Aorta (tissue), 5 donors: ENCODE measurements around the gene LHB. TPM values are rescaled to one million over a fixed set of nuclear protein-coding genes. Genes with fewer than 3 reads are reported as not detected.

Source experiments
- ATAC-seq: fragments of 200-7000 bp; cut with Tn5 transposase; one replicate; pipeline ENCODE4 v1.9.1; 2022; ENCODE audit warnings: moderate library complexity; ENCODE audit not compliant: low FRiP score
- DNase-seq, 2 donors: peaks; one replicate each; pipeline ENCODE4 v3.0.0-alpha.2; 2020
- H3K27ac ChIP-seq, 2 donors: one replicate each; pipeline ENCODE4 v1.5.1; 2013; ENCODE audit warnings: low read length in 2 of 2, mild to moderate bottlenecking in 2 of 2, moderate library complexity in 2 of 2, control low read depth in 1 of 2, inconsistent platforms in 1 of 2, low read depth in 1 of 2
- H3K27me3 ChIP-seq, 2 donors: one replicate each; pipeline ENCODE4 v1.6.1; 2013; ENCODE audit warnings: control low read depth in 1 of 2, low read length in 1 of 2, mild to moderate bottlenecking in 1 of 2, moderate library complexity in 1 of 2; ENCODE audit not compliant: insufficient read depth in 2 of 2, control insufficient read depth in 1 of 2
- H3K36me3 ChIP-seq, 2 donors: one replicate each; pipeline ENCODE4 v1.6.1; 2013; ENCODE audit warnings: control low read depth in 1 of 2, low read length in 1 of 2, mild to moderate bottlenecking in 1 of 2; ENCODE audit not compliant: insufficient read depth in 2 of 2, control insufficient read depth in 1 of 2
- H3K4me1 ChIP-seq, 2 donors: one replicate each; pipeline ENCODE4 v1.6.1; 2013; ENCODE audit warnings: low read length in 2 of 2, control low read depth in 1 of 2, mild to moderate bottlenecking in 1 of 2, moderate library complexity in 1 of 2; ENCODE audit not compliant: insufficient read depth in 2 of 2, control insufficient read depth in 1 of 2
- H3K4me3 ChIP-seq, 2 donors: one replicate each; pipeline ENCODE4 v1.5.1; 2013; ENCODE audit warnings: low read length in 2 of 2, control low read depth in 1 of 2, mild to moderate bottlenecking in 1 of 2
- H3K9me3 ChIP-seq: one replicate; pipeline ENCODE4 v1.6.1; 2013; ENCODE audit warnings: mild to moderate bottlenecking, low read length; ENCODE audit not compliant: control insufficient read depth
- WGBS, 2 donors: extraction: QIAGEN DNeasy Blood & Tissue Kit; methylation state at CpG; one replicate each; pipeline ENCODE4 v1.1.7; 2013; 5-methylcytosine and 5-hydroxymethylcytosine counted together
- intact Hi-C, 2 donors: fragments of 100-400 bp; cut with DNase I; formaldehyde crosslinking; loops; one replicate each; pipeline versions ENCODE4 v1.14.2 to v1.15.0; 2022
- polyA plus RNA-seq, 2 donors: library from polyadenylated mRNA; stranded (reverse); fragments of 200-250 nt; gene quantifications; one replicate each; pipeline ENCODE4 v1.2.3, GENCODE V29; 2013
- total RNA-seq, 2 donors: library from RNA; stranded (reverse); fragmentation: NEBNext Ultra II Directional; extraction: Animal tissue kit (Norgen Biotek cat#: 25700); gene quantifications; one replicate each; pipeline ENCODE4 v1.2.1, GENCODE V29; 2021
- donor health status: healthy with polysubstance abuse.
- donor health status: Bipolar disorder and iron deficiency.
- donor health status: DM: no; HTN: no; CAD: no.
- donor health status: DM: no; HTN: no; CAD: no.
- donor health status: DM: yes; HTN: yes; CAD: no.

LHB gene
- total and polyA plus RNA-seq, 4 donors: 0.84 to 2.2 (median 1.8) TPM; not detected in 1

GRCh38 chr19:49004964-49005614 is 11.8 kb downstream of the LHB start:
- Histone ChIP-seq H3K27ac (no peak overlapping the region), H3K4me1 (no peaks in the 10 kb centered on the region), H3K4me3 (no peak overlapping the region), H3K27me3 (no peaks in the 10 kb centered on the region), H3K9me3 (no peaks in the 10 kb centered on the region), H3K36me3 (peaks cover 4 to 9% of the 10 kb centered on the region in 2 donors)
- intact Hi-C loops: no loop called here
- WGBS, 2 donors: 93 to 94% methylated on average over 7 of the region's 7 CpGs
- DNase-seq: no peak
- no peak for ATAC-seq

DNA sequence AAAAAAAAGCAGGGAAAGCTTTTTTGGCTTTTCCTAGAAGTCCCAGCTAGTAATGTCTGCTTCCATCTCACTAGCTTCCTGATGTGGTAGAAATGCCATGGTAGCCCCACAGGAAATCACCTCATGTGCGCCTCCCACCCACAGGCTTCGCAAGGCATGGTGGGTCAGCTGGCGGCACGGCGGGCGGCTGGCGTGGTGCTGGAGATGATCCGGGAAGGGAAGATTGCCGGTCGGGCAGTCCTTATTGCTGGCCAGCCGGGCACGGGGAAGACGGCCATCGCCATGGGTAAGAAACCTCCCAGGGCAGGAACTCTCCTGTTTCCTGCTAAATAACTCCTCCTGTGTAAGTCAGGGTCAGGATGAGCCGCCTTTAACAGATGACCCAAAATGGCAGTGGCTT is 12.8 kb downstream of the LHB start:
- Histone ChIP-seq H3K27ac (no peak overlapping the region), H3K4me3 (no peak overlapping the region), H3K9me3 (no peaks in the 10 kb centered on the region), H3K4me1 (no peaks in the 10 kb centered on the region), H3K27me3 (no peaks in the 10 kb centered on the region), H3K36me3 (peaks cover 4 to 9% of the 10 kb centered on the region in 2 donors)
- ATAC-seq (no peak), DNase-seq (no peak)
- 99% methylated on average over 15 of the region's 15 CpGs for WGBS, 2 donors
- intact Hi-C loops: no loop called here

DNA sequence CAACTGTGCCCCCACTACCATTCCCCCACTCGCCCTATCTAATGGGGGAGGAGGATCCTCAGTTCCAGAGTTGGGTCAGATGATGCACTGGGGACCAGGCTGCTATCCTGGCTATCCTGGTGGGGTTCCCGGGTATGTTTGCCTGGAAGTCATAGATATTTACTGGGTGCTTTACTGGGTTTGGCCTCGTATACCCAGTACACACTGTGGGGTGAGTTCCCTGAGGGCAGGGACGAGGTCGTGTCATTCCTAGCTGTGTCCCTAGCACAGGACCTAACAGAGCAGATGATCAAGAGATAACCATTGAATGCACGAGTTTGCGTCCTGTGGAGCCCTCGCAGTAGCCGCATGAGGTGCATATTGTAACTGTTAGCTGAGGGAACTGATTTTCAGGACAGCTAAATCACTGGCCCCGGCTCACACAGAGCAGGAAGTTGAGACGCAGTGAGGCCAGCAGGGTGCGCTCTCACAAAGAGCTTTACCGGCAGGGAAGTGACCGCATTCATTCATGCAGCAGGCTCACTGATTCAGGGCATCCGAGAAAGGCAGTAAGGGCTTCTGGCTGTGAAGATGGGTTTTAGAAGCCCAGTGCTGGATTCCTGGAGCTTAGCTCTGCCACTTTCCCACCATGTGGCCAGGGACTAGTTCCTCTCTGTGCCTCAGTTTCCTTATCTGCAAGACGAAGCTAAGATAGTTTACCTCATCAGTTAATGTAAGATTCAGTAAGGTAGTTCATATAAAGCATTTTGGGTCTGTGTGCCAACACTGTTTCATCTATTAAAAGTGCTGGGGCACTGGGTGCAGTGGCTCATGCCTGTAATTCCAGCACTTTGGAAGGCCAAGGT is 17.2 kb downstream of the LHB start:
- no peaks in the 10 kb centered on the region for H3K4me1 ChIP-seq
- no peak for ATAC-seq
- peaks cover 0 to 3% of the 10 kb centered on the region in 2 donors for H3K36me3 ChIP-seq
- no peak overlapping the region for H3K4me3 ChIP-seq
- H3K27ac ChIP-seq: no peak overlapping the region
- WGBS, 2 donors: 52 to 57% methylated on average over 16 of the region's 16 CpGs
- intact Hi-C loops: loop anchor here in 1 of 2 donors (10.0 kb wide), 1 partner anchor 145 kb away; no protein-coding TSS in a partner anchor
- H3K27me3 ChIP-seq: no peaks in the 10 kb centered on the region
- no peaks in the 10 kb centered on the region for H3K9me3 ChIP-seq
- peak; percentile 77 to 83 for DNase-seq

DNA sequence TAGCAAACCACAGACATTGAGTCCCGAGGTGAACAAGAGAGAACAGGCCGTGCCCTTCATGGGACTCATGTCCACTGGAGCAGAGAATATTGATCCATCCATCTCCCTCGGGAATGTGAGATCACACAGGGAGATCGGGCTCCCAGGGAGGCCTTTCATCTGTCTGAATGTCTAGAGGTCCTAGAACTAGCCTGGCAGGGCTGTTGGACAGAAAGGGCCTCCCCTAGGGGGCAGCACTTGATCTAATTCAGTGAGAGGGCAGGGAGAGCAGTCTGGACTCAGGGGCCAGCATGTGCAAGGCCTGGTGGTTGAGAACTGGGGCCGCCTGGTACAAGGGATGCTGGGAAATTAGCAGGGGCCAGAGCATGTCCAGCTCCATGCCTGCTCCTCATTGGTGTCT is 18.9 kb downstream of the LHB start:
- H3K27me3 ChIP-seq: no peaks in the 10 kb centered on the region
- no peaks in the 10 kb centered on the region for H3K36me3 ChIP-seq
- no peaks in the 10 kb centered on the region for H3K9me3 ChIP-seq
- ATAC-seq (no peak), DNase-seq (no peak)
- 81 to 86% methylated on average over 5 of the region's 5 CpGs for WGBS, 2 donors
- H3K27ac ChIP-seq: no peak overlapping the region
- H3K4me3 ChIP-seq: no peak overlapping the region
- no peaks in the 10 kb centered on the region for H3K4me1 ChIP-seq
- intact Hi-C loops: loop anchor here in 1 of 2 donors (10.0 kb wide), 1 partner anchor 147 kb away; no protein-coding TSS in a partner anchor

DNA sequence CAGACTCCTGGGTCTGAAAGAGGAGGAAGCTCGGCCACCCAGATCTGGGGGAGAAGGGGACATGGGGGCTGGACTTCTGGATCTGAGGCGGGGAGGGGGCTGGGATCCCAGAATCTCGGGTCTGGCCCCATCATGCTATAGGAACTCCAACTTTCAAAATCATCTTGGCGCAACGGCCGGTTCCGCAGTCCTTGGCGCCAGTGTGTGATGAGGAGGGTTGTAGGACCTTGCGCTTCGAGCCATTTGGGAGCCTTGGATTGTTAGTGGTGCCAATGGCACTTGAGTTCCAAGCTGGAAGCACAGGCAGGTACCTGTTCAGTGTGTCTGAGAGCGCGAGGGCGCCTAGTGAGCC is 22.9 kb downstream of the LHB start:
- 0 to 2% methylated on average over 13 of the region's 13 CpGs for WGBS, 2 donors
- no peaks in the 10 kb centered on the region for H3K36me3 ChIP-seq
- H3K27ac ChIP-seq: peak overlapping the region in 1 of 2 donors; percentile 33
- no peaks in the 10 kb centered on the region for H3K9me3 ChIP-seq
- ATAC-seq: no peak
- H3K4me1 ChIP-seq: no peaks in the 10 kb centered on the region
- intact Hi-C loops: loop anchor here in 1 of 2 donors (10.0 kb wide), 1 partner anchor 151 kb away; no protein-coding TSS in a partner anchor
- H3K27me3 ChIP-seq: no peaks in the 10 kb centered on the region
- peak in 1 of 2 donors; percentile 77 for DNase-seq
- peak overlapping the region; percentile 60 to 63 for H3K4me3 ChIP-seq

DNA sequence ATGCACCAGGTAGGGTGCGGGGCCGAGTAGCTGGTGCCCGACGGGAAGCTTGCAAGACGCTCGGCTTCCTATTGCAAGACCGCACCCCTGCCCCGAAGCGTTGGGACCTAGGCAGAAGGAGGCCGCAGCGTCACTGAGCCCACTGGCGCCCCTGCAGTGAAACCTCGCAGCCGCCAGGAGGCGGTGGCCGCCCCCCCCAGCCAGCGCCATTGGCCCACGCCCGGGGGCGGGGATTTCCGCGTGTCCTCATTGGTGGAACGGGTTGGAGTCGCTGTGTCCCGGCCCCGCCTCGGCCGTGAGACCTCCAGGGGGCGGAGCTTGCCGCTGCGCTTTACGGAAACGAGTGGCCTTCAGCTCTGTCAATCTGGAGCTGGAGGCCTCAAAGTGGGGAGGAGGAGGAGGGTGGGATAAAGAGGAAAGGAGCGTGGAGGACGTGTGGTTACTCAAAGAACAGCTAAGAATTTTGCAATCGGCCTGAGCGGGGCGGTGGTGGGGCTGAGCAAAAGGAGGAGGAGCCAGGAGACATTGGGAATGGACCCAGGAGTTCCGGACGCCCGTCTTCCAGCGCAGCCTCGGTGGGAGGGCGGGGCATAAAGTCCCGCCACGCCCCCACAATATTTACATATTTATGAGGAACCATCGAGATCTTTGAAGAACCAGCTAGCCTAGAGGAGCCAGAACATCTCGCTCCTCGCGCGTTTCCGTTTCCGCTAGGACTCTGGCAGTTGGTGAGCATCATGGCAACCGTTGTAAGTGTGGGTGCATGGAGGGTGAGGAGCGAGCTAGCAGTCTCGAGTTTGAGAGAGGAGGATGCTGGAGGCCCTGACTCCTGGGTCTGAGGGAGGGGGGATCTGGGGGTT is 23.5 kb downstream of the LHB start, which contains the start of the genes GYS1 and RUVBL2:
Gene GYS1, minus strand, starts transcription at position 135 of the 860 bp plus-strand sequence. CDS start 197 bp downstream, outside the sequence.
Gene RUVBL2, plus strand, starts transcription at position 713 of the 860 bp plus-strand sequence. Its CDS starts 25 bp downstream, at position 738.
- ATAC-seq: peak; percentile 97
- peaks cover 0 to 4% of the 10 kb centered on the region in 2 donors for H3K36me3 ChIP-seq
- no peaks in the 10 kb centered on the region for H3K9me3 ChIP-seq
- 0 to 1% methylated on average over 56 of the region's 56 CpGs for WGBS, 2 donors
- H3K4me1 ChIP-seq: no peaks in the 10 kb centered on the region
- peak within 1 kb of the TSS; percentile 60 to 97 for H3K4me3 ChIP-seq
- no peaks in the 10 kb centered on the region for H3K27me3 ChIP-seq
- peak; percentile 100 for DNase-seq
- intact Hi-C loops: loop anchor here in 1 of 2 donors (2.0 to 10.0 kb wide), 2 partner anchors 29 to 151 kb away; partner anchors contain the start of gene FTL
- peak within 1 kb of the TSS; percentile 31 to 100 for H3K27ac ChIP-seq

GRCh38 chr19:48992581-48993174 is 24.2 kb downstream of the LHB start:
- Histone ChIP-seq H3K9me3 (no peaks in the 10 kb centered on the region), H3K27me3 (no peaks in the 10 kb centered on the region), H3K4me3 (peak overlapping the region; percentile 44 to 97), H3K4me1 (no peaks in the 10 kb centered on the region), H3K36me3 (peaks cover 0 to 4% of the 10 kb centered on the region in 2 donors), H3K27ac (peak overlapping the region; percentile 31 to 100)
- ATAC-seq (peak; percentile 6), DNase-seq (no peak)
- intact Hi-C loops: loop anchor here in 1 of 2 donors (2.0 to 10.0 kb wide), 2 partner anchors 28 to 152 kb away; partner anchors contain the start of gene FTL
- 0 to 1% methylated on average over 20 of the region's 20 CpGs for WGBS, 2 donors
